GM18520 (cell line): ENCODE results near the gene STIMATE.

Experiments used
- ATAC-seq: cut with Tn5 transposase; IDR thresholded peaks from one replicate; pipeline ENCODE4 v1.9.1; 2021; ENCODE audit not compliant: unreplicated experiment

STIMATE gene

DNA sequence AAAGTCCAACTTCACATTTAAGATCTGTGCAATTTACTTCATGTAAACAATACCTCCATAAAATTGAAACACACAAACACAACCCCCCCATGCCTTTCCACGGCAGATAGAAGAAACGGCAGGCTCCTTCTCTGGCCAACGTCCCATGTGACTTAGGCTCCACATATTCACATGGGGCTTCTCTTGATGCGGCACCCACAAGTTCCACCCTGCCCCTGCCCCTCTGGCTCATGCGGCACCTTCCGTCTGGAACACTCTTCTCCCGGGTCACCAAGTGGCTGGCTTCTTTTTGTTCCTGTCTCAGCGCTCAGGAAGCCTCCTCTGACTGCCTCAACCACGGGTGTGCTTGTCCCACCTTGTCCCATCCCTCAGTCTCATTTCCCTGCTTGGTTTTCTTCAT lies 25.6 kb downstream of the STIMATE start:
- no peak for ATAC-seq

DNA sequence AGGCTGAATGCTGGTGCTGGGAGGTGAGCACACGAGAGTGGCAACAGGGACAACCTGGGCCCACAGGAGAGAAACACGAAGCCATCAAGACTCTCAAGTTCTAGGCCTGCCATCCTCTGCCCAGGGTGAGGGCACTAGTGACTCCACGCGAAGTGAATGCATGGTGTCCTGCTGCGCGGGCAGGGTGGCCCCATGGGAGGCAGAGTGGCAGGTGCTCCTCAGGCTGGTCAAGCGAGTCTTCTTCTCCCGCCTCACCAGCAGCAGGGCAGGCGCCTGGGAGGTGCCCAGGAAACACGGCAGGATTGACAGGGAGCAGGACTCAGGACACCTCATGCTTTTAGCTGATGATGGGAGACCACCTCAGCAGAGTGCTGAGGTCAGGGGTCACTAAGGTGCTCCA lies 26.9 kb downstream of the STIMATE start:
- no peak for ATAC-seq

DNA sequence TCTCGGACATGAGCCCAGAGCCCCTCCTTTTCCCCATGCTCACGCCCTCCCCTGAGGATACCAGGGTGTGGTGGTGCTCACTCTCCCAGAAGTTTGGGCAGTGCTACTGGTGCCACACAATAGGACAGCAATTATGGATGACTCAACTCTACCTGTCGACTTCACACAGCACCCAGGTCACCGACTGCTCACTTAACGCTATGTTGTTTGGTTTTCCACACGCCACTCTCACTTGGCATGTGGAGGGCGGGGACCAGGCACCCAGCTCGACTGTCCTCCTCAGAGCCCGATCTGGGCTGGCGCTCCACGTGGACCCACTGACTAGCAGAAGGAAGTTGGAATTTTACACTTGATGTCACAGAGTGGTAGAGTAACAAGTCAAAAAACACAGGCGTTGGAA lies 30.9 kb downstream of the STIMATE start:
- no peak for ATAC-seq

DNA sequence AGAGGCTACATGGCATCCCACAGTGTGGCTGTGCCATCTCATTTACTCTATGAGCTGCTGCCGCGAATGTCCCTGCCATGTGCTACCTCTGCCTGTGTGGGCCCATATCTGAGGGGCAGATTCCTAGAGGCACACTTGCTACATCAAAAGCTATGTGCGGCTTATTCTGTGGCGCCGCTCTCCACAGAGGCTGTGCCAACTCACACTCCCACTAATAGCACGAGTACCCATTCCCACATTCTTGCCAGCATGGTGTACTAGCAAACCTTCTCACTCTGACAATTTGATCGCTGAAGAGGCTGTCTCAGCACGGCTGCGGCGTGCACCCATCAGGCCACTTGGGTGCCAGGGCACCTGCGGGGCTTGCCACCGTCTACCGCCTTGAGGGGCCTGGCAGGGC lies 31.4 kb downstream of the STIMATE start:
- ATAC-seq: no peak

DNA sequence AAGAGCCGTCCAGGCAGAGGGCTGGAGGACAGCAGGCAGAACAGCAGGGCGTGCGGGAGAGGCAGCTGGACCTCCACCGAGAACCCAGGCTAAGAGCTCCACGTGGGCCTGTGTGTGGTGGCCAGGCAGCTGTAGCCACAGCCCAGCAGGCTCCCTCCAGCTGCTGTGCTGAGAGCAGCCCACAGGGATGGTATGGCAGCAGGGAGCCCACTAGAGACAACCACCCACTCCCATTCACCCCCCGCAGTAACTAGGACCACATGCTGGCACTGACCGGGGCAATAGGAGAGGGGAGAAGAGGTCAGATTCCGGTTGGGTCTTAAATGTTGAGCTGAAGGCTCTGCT lies 37.0 kb downstream of the STIMATE start:
- no peak for ATAC-seq

DNA sequence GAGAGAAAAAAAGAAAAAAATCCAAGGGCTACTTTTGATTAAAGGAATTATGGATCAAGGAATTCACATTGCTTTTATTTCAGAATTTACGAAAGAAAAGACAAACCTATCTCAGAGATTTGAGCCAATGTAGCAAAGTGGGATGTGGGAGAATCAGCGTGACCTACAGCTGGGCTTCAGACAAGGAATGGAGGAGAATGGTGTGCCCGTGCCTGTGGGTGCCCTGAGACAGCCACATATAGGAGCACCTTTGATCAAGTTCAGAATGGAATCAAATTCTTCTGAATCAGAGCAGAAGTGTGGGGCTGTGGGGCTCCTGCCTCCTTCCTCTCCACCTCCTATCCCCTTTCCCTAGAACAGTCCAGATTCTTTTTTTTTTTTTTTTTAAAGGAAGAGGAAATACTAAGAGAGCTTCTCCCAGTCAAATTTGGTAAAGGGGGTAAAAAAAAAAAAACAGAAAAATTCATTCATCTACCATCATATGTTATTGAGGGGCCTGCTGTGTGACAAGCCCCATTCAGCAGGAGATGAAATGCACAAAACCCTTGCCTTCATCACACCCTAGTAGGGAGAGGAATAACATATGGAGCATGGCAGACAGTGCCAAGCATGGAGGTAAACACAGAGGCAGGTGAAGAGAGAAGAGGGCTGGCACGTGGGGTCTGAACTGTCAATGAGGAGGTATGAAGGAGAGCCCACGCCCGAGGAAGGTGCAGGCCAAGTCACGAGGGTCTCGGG lies 37.5 kb downstream of the STIMATE start:
- ATAC-seq: no peak

DNA sequence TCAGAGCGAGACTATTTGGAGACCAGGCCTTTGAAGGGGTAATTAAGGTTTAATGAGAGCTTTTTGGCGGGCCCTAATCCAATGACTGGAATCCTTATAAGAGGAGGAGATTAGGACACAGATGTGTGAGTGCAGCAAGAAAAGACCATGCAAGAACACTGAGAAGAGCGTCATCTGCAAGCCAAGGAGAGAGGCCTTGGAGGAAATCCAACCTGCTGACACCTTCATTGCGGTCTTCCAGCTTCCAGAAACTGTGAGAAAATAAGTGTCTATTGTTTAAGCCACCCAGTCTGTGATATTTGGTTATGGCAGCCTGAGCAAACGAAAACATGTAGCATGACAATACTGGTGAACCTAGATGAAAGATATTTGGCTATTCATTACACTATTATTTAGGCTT lies 39.5 kb downstream of the STIMATE start:
- ATAC-seq: no peak

DNA sequence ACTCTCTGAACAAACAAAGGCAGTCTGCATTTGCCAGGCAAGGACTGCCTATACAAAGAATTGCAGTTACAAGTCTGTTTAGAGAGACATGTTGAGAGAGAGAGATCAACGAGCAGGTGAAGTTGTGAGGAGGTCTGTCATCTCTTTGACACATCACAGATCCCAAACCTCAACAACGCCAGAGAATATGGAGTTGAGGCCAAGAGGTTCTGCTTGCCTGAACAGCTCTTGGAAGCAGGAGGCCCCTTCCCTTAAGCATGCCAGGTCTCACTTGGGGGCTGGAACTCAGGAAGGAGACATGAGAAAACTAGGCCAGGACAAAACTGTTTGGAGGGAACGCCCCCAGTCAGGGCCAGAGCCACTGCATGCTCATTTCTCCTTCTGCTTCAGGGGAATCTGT lies 40.2 kb downstream of the STIMATE start:
- no peak for ATAC-seq

DNA sequence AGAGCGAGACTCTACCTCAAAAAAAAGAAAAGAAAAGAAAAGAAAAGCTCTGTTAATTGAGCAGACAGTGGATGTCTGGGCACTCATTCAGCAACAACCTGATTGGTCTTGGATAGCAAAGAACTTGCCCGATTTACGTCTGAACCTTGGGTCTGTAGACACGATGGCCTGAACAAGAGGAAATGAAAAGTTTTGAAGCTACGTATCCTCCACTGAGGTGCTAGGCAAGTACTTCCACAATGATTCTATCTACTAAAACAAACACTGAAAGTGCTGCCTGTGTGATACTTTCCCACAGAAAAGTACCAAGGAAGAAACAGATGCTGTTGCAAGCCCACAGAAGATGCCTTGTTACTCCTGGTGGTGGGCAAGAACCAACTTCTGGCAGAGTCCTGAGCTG lies 40.7 kb downstream of the STIMATE start:
- ATAC-seq: no peak

DNA sequence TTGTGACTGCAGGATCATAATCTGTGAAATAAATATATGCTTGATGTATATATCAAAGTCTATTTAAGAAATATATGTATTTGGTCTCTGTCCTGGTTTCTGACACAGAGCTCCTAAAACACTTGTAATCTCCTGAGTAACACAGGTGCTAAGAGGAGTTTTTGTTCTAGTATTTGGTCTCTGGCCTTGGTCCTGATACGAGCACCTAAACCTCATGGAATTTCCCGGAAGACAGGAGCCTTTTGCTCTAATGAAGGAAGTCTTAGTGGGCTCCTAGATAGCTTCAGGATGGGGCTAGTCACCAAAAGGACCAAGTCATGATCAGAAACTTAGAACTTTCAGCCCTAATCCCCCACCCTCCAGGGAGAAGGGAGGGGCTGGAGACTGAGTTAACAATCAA lies 43.3 kb downstream of the STIMATE start:
- ATAC-seq: no peak

DNA sequence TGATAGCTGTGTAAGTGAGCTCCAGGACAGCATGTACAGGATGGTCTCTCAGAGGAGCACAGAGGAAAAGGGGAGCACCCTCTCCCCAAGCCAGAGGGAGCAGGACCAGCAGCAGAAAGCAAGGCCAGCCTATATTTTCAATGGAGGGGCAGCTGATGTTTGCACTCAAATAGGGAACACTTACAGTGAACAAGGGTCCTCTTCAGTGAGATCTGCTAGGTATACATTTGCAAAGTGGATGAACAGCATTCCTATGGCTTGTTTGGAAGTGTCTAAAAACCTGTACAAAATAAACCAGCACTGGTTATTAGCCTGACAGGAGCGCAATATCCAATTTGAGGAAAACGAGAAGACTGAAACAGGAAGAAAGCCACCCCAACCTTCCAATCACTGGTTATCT lies 44.9 kb downstream of the STIMATE start:
- ATAC-seq: no peak

DNA sequence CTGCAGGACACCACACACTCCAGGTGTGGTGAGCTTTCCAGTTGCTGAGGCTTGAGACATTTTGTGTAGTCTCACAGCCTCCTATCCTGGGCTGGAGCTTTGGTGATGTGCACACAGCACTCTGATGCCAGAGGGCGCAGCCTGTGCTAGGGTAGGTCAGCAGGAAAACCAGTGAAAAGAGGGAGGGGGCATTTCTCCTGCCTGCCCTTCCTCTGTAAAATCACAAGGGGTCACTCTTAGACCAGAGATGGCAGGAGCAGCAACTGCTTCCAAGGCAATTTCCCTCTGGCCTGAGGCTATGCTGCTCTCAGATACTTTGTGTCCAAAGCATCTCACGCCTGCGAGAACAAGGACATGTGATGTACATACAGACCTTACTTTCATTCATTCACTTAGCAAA lies 46.0 kb downstream of the STIMATE start:
- no peak for ATAC-seq

DNA sequence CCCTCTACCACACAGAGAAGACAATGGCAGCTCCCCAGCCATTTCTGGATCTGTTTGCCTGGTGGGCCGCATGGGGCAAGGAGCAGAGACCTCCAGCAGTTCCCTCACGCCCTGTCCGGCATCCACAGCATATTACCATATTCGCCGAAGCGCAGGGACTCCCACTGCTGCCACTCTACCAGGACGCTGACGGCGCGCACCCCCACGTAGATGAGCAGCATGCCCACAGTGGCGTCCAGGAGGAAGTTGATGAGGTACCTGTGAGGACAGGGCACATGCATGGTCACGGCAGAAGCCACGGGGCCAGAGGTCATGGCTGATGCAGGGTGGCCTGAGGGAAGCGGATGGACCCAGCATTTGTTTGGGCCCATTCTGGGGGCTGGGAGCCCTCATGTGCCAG lies 47.7 kb downstream of the STIMATE start:
- no peak for ATAC-seq

DNA sequence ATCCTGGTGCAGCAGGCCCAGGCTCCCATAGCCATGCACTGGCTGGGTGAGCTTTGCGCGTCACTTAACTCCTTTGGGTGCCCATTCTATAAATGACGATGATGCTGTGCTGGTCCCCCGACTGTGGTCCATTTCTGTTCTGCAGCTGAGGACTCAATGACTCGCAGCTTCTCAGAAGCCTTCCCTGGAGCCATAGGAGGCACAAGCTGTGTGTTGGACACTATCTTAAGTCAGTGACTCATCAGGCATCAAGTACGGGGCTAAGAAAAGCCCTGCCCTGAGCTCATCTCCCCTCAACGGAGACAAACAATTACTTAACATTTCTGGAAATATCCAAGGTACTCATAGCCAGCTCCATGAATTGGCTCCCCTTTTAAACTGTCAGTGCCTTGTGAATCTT lies 48.7 kb downstream of the STIMATE start:
- ATAC-seq: no peak

DNA sequence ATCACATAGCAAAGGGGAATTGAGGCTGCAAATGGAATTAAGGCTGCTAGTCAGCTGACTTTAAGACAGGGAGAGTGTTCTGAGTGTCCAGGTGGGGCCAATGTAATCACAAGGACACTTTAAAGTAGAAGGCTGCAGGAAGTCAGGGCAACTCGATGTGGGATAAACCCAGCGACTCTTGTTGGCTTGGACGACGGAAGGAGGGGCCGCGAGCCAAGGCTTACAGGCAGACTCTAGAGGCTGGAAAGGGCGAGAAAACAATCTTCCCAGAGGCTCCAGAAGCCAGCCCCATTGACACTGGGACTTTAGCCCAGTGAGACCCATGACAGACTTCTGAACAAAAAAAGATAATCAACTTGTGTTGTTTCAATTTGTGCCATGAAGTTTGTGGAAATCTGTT lies 49.6 kb downstream of the STIMATE start:
- ATAC-seq: no peak

DNA sequence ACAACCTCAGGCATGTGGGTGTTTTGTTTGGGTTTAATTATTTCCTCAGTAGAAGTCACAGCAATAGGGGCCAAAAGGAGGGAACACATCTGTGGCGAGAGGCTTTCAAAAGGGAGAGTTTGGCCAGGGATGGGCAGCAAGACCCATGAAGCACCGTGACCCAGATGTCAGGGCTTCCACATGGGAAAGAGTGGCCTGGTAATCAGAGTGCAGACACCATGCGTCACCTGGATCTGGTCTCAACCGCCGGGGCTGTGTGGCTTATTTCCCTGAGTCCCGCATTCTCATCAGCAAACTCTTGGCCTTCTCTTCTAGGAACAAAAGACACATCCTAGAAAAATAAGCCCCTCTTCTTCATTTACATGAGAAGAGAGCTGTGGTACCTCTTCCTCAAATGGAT lies 50.1 kb downstream of the STIMATE start:
- ATAC-seq: no peak

DNA sequence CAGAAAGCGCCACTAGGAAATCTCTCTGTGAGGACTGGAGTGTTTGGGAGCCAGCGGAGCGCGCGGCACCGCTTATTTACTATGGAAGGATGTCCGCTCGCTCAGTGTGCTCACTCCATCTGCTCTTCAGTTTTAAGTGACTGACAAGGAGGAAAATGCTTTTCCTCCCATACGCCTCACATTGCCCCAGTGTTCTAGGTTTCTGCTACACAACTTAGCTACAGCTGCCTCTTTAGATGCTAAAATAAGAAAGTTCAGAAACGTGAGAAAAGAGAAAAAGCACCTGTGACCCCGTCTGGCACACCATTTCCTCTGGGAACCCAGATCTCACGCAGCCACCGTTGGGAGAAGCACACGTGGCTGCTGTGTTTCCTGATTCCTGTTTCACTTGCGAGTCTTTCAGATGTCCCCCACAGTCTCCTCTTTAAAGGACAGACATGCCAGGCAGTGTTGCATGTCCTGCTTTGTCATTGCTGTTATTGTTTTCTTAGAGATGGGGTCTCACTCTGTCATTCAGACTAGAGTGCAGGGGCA lies 50.8 kb downstream of the STIMATE start:
- ATAC-seq: no peak

DNA sequence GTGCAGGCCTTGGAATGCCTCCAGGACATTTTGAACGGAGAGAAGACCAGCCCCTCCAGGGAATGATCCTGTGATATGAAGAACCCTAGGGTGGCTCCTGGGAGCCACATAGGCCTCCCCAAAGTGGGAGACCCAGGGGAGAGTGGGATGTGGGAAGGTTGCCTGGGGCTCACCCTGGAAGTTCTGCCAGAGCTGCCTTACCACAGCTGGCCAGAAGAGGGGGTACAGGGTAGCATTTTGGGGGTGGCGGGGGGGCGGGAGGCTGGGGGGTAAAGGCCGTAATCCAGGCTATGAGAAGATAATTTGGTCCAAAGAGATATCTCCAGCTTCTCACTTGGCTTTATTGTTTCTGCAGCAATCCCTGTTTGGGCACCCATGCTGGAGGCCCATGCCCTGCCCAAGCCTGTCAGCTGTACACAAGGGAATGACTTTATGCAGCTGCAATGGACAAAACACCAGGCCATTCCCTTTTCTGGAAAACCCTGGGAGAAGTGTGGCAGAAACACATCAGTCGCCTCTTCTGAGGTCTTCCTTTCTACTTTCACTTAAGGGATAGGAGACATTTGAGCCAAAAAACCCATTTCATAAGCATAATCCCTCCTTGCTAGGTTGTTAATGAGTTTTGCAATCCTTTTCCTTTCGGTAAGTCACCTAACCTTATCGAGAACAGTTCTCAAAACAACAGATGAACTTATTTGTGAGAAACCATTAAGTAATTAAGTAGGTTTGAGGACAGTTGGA lies 51.5 kb downstream of the STIMATE start:
- no peak for ATAC-seq

DNA sequence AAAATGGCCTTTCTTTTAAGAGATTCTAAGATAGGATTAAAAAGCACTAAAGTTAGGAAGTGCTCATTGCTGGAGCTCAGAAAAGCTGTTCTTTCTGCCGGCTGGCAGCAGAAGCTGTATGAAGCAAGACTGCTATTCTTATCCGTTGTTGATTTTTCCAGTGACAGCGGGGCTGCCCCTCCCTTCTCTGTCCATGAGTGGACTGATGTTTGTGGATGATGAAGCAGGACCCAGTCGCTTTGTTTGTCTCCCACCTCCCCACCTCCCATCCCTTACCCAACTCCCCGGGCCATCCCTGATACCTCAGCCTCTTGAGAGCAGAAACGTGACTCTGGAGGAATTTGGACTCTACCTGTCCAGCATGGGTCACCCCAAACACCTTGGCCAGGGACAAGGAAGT lies 52.2 kb downstream of the STIMATE start:
- no peak for ATAC-seq

DNA sequence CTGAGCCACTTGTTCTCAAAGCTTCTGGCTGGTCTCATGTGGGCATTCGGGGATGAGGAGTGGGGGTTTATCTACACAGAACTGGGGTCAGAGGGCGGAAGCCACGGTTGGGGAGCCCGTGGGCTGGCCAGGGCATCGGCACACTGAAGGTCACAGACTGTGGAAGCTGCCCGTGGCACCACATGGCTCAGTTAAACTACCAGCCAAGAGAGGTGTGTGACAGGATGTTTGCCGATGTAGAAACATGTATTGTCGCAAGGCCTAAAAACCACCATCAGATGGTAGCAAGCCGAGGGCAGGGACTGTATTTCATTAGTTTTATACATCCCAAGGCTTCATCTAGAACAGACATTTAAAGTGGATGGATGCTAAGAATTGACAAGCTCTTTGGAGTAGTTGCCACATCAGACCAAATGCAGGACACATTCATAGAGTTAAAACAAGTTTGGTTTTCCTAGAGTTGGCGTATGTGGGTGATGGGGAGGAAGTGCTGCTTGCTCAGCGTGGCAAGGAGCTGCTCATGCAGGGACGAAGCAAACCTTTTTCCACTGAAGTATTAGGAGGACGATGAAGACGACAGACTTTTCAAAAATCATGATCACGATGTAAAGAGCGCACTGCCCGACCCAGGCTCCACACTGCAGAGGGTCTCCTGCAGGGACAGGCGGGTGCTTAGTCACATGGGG lies 52.9 kb downstream of the STIMATE start:
- no peak for ATAC-seq

DNA sequence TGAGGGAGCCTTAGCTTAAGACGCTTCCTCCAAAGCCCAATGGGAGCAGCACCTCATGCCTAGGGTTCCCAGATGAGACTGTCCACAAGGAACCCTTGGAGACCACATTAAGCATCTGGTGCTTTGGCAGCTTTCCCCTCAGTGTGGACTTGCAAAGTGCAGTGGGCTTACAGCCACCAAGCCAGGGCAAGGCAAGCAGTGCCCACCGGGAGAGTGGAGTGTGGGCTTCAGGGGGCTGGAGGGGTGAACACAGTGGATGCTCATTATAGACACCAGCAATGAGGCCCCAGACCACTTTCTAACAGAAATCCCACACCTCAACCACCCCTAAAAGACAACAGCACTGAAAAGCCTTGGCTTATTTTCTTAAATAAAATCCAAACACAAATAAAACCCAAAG lies 53.5 kb downstream of the STIMATE start:
- no peak for ATAC-seq
